A204.1 (cell line): ENCODE results near the gene MAL.
"Not testable (repeated sequence)": the region's sequence is repeated elsewhere in the genome, so short reads cannot be mapped to it uniquely, and the experiment has no call there.

Source experiments
- FAIRE-seq: peaks from 2 replicates; lab custom pipeline; 2012; peaks lifted over from hg19 to GRCh38; lab: Jason Lieb, UNC

MAL gene

DNA sequence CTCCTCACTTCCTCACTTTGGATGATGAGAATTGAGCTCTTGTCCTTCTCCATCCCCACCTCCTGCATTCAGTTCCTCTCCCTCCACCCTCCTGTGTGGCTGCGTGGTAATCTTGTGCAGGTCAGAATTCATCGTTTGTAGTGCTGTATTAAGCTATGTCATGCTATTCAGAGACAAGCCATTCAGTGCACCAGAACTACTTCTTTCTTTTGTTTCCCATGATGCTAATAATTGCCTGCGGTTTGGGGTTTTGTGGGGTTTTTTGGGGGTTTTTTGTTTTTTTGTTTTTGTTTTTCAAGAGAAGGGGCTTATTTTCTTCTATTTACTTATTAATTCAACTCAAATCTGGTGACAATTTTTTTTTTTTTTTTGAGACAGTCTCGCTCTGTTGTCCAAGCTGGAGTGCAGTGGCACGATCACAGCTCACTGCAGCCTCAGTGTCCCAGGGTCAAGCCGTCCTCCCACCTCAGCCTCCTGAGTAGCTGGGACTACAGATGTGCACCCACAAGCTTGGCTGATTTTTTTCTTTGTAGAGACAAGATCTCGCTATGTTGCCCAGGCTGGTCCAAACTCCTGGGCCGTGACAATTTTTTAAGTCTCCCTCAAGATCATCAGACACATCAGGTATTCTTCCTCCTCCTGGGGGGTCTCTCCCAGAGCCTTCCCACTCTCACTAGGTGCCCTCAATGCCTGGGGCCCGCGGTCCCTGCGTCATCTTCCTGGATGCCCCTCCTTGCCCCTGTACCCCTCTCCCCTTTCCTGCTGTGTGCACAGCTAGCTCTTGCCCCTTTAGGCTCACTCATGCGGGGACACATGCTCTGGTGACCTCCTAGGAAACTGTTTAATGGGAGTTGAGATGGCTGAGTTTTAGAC, 37.8 kb downstream of the MAL start:
- FAIRE-seq, result no peak

DNA sequence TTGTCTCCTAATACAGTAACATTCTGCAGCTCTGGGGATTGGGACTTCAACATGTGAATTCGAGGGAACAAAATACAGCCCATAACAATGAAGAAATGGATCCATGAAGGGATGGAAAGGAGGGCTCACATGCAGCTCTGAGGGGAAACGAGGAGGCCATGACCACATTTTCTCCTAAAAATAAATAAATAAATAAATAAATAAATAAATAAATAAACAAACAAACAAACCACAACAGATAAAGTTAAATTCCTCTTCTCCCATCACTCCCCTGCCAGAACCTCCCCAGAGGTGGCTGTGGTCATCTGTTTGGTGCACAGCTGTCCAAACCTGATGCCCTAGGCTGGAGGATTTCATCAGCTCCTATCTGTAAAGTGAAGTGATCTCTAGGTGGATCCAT, 42.7 kb downstream of the MAL start:
- FAIRE-seq, result no peak

DNA sequence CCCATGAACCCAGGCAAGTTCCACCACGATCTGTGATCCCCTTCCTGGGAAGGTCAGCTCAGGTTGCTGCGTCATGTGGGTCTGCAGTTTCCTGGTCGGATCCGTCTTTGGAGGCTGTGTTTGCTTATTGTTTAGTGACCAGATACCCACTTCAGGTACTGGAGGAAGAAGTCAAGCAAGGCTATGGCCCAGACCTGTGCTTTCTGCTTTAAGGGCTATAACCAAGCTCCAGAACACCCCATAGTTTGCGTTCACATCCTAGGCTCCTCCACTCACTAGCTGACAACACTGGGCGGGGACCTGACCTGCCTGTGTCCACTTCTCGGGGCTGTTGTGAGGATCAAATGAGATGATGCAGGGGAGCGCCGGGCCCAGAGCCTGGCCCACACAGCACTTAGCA, 44.0 kb downstream of the MAL start:
- no peak for FAIRE-seq

DNA sequence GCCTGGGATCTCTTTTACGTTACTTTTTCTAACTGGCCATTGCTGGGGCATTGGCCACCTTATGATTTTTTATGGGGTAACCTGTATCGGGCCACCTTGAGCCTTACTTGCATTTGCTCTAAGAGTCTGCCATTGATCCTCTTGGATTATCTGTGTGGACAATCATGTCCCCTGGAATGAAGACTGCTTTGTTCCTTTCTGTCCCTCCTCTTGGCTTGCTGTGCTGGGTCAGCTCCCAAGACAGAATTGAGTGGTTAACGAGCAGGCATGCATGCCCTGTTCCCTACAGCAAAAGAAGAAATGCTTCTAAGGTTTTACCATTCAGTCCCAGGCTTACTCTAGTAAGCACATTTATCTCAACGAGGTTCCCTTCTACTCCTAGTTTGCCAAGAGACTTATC, 46.3 kb downstream of the MAL start:
- no peak for FAIRE-seq

- FAIRE-seq, result no peak
Observed at GRCh38 chr2:95072424-95072823, 46.9 kb downstream of the MAL start.

DNA sequence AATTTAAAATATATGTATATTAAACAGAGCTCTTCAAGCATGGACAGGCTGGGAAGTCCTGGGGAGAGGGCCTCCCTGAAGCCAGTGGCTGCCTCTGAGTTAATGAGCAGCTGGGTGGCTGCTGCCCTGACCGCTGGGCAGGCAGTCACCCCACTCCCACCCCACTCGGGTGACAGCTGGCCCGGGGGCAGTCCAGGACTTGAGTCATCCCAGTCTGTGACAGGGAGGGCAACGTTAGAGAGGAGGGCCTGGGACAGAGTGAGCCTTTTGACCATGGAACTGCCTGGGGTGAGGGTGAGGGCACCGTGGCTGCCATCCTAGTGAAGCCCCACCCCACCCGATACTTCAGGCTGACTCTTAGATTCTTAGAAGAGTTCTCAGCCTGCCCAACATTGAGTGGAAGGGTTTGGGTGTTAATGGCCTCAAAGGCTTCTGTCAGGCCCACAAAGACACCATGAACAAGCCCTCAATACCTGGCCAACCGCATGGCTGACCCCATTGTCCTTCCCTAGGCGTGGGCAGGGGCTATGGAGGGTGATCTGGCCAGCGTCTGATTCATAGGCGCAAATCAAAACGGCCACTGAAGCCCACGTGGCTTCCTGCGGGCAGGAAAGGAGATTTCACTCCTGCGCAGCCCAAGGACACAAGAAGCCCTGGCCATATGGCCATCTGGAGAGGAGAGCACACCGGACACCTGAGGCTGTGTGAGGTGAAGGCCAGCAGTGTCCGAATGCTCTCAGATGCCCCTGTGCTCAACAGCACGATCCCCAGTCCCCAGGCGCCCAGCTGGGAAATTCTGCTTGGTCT, 48.6 kb downstream of the MAL start:
- no peak for FAIRE-seq

- FAIRE-seq, result no peak
Observed at GRCh38 chr2:95074663-95075439, 49.3 kb downstream of the MAL start.

GRCh38 chr2:95075440-95076132, 50.1 kb downstream of the MAL start:
- no peak for FAIRE-seq

DNA sequence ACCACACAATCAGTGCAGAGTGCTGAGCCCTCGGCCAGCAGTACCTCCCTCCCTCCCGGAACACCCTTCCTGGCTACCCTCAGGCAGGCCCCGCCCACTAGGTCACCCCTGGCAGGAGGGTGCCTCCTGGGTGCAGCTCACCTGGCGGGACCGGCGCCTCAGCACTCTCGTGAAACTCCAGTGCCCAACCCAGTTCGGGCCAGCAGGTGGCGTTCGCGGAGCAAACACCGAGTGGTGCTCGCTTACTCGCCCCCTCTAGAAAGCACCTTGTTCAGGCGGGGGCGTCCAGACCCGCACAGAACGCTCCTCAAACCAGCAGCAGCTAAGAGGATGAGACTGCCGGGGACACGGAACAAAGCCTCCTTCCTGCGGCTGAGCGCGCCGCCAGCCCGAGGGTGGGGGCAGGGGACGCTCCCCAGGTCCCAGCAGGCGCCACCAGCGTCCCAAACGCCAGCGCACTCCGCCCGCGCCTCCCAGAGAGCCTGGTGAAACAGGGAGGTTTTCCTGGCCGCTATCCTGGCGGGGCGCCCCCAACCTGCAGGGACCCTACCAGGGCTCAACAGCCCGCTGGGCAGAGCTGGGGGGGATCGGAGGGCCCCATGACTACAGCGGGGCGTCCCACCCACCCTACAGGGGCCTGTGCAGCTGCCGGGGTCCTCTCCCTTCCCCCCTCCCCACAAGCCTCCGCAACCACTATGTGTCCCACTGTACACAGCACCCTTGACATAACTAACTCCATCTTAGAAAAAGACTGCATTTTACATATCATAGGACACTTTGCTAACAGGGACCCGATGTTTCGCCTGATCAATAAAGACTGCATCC, 51.4 kb downstream of the MAL start:
- no peak for FAIRE-seq

GRCh38 chr2:95077530-95077825, 52.0 kb downstream of the MAL start:
- FAIRE-seq, result no peak

GRCh38 chr2:95077861-95078603, 52.5 kb downstream of the MAL start:
- no peak for FAIRE-seq

DNA sequence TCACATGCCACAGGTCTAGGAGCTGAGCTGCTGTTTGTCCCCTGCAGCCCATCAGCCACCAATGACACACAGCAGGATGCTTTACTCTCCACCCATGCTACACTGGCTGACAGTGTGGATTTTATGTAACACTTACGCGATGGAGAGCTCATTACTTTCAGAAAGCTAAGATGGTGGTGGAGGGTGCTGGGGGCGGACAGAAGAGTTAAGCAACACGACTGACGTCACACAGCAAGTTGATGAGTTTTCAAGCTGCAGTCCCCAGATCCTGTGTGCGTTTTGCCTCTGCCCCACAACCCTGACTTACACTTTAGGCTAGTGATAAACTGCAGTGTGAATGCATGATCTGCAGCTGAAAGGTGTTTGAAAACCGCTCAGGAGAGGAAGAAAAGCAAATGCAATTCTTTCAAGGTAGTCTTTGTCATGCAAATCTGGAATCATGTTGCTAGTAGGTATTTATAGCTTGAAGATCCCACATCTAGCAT, 53.7 kb downstream of the MAL start:
- FAIRE-seq, result no peak

DNA sequence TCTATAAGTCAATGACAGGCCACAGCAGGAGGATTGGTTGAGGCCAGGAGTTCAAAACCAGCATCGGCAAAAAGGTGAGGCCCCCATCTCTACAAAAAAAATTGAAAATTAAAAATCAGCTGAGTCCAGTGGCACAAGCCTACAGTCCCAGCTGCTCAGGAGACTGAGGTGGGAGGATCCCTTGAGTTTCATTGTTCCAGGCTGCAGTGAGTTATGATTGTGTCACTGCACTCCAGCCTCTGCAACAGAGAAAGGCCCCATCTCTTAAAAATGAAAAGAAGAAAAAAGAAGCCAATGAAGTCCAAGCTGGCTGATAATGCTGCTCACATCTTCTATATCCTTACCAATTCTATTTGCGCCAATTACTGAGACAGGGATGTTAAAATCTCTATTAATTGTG, 57.0 kb downstream of the MAL start:
- no peak for FAIRE-seq

- no peak for FAIRE-seq
Observed at GRCh38 chr2:95086017-95086416, 60.5 kb downstream of the MAL start.

DNA sequence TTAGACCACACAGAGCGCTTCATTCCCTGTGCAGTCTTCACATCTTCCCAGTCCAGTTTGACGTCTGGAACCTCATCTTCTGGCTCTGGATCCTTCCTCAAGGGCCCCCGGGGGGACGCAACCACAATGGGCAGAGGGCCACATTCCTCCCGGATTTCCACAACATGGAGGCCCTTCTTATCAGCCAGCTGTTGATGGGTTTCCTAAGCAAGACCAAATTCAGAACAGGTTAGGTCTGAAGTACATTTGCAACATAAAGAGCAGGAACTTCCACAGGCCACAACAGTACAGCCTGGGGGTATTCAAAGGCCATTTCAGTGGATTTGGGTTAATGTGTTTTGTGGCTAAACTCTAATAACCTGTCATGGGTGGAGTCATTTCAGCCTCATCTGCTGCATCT, 61.9 kb downstream of the MAL start:
- FAIRE-seq, result no peak

DNA sequence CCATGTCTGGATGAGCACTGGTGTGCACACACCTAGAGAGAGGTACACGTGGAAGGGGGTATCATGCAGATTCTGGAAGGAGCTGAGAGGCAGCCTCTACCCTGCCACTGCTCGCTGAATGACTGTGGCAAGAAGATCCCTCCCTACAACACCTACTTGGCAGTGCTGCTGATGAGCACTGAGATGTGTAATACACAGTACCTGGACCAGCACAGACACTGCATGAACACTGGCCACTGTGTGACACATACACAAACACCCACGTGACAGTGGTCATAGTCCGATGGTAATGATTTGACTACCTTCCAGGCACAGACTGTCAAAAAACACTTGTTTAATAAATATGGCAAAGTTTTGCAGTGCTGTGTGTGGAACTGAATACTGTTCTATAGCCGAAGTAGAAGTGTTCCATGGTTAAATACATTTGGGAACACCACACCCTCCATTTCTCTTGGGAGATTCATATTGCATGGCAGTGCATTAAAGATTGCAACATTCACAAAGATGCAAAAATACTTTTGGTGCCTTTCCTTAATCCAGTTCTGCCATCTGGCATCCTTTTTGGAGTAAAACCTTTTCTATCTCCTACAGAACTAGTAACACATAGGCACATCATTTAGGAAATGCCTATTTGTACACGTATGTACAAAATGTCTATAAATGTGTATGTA, 66.5 kb downstream of the MAL start:
- FAIRE-seq, result no peak

DNA sequence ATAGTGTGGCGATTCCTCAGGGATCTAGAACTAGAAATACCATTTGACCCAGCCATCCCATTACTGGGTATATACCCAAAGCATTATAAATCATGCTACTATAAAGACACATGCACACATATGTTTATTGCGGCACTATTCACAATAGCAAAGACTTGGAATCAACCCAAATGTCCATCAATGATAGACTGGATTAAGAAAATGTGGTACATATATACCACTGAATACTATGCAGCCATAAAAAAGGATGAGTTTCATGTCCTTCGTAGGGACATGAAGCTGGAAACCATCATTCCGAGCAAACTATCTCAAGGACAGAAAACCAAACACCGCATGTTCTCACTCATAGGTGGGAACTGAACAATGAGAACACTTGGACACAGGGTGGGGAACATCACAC, 72.8 kb downstream of the MAL start:
- FAIRE-seq, result not testable (repeated sequence)

DNA sequence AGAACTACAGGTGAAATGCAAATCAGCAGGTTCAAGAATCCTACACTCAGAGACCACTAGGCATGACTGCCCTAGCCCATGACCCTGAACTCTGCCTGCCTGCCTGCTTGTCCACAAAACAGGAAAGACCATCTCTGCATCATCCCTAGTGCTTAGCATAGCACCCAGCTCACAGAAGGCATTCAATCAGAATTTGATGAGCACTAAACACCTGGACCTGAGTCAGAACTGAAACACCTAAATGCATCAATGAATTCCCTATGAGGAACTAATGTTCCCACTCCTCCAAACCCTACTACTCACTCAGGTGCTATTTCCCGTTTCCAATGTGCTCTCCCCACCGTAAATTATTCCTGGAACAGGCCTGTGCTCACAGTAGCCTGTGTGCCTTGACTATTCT, 74.4 kb downstream of the MAL start:
- FAIRE-seq, result no peak
